Measurements from ENCODE around the gene TPRG1.

- TF ChIP-seq, protein P1, sequence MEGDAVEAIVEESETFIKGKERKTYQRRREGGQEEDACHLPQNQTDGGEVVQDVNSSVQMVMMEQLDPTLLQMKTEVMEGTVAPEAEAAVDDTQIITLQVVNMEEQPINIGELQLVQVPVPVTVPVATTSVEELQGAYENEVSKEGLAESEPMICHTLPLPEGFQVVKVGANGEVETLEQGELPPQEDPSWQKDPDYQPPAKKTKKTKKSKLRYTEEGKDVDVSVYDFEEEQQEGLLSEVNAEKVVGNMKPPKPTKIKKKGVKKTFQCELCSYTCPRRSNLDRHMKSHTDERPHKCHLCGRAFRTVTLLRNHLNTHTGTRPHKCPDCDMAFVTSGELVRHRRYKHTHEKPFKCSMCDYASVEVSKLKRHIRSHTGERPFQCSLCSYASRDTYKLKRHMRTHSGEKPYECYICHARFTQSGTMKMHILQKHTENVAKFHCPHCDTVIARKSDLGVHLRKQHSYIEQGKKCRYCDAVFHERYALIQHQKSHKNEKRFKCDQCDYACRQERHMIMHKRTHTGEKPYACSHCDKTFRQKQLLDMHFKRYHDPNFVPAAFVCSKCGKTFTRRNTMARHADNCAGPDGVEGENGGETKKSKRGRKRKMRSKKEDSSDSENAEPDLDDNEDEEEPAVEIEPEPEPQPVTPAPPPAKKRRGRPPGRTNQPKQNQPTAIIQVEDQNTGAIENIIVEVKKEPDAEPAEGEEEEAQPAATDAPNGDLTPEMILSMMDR (IDR thresholded peaks at IDR 0.05), result no peak
- no peak for TF ChIP-seq POLR2A (IDR thresholded peaks at IDR 0.05)
Measured at GRCh38 chr3:189363590-189364255, 192.0 kb downstream of the TPRG1 start.

Measured in lower leg skin (tissue), 3 donors.